GM13976 (cell line): Measurements from ENCODE around the gene SNX21.

Experiments used
- DNase-seq: peaks from one replicate; pipeline ENCODE4 v3.0.0; 2012; ENCODE audit warnings: low spot score
- CTCF ChIP-seq: IDR thresholded peaks from 2 replicates; pipeline ENCODE4 v1.5.1; 2012; ENCODE audit warnings: borderline replicate concordance, mild to moderate bottlenecking; ENCODE audit not compliant: insufficient read depth; ENCODE audit errors: extremely low read depth, missing control alignments, control extremely low read depth
- in situ Hi-C: fragments of 300-500 bp; cut with MboI; formaldehyde crosslinking; loops from one replicate; pipeline ENCODE4 v1.12.0; 2022; ENCODE audit warnings: low sequenced_read_pairs, mixed read lengths, inconsistent platforms; ENCODE audit not compliant: unreplicated experiment

SNX21 gene

GRCh38 chr20:45832619-45833018, 980 bp upstream of the SNX21 start:
- no peak for DNase-seq
- in situ Hi-C loops, result no loop called here
- TF ChIP-seq CTCF, result no peak

- in situ Hi-C loops, result no loop called here
- no peak for TF ChIP-seq CTCF
- peak; percentile 85 for DNase-seq
These were observed 541 bp downstream of the SNX21 start for GRCh38 chr20:45833883-45834796.

GRCh38 chr20:45834797-45835161, 1.2 kb downstream of the SNX21 start:
- no peak for TF ChIP-seq CTCF
- no peak for DNase-seq
- in situ Hi-C loops, result no loop called here

GRCh38 chr20:45835329-45835765, 1.7 kb downstream of the SNX21 start:
- no peak for TF ChIP-seq CTCF
- DNase-seq, result no peak
- in situ Hi-C loops, result no loop called here

- no peak for TF ChIP-seq CTCF
- in situ Hi-C loops, result no loop called here
- no peak for DNase-seq
These were observed 2.2 kb downstream of the SNX21 start for GRCh38 chr20:45835825-45836224.

- no peak for DNase-seq
- no peak for TF ChIP-seq CTCF
- in situ Hi-C loops, result no loop called here
These were observed 3.2 kb downstream of the SNX21 start for GRCh38 chr20:45836841-45837240.

- in situ Hi-C loops, result no loop called here
- TF ChIP-seq CTCF, result no peak
- no peak for DNase-seq
These were observed 7.2 kb downstream of the SNX21 start for GRCh38 chr20:45840700-45841198.
